Tibial nerve (tissue), 4 donors: Measurements from ENCODE around the gene CMTM5. TPM values are rescaled to one million over a fixed set of nuclear protein-coding genes. Genes with fewer than 3 reads are reported as not detected.
"Not testable (repeated sequence)": the region's sequence is repeated elsewhere in the genome, so short reads cannot be mapped to it uniquely, and the experiment has no call there.

Source experiments
- DNase-seq, 2 donors: peaks; one replicate each; pipeline ENCODE4 v3.0.0-alpha.2; 2019; ENCODE audit warnings: low spot score in 2 of 2
- H3K27ac ChIP-seq, 4 donors: fragments of 200-600 bp; sonication (generic) in 3 of 4; one replicate each; pipeline ENCODE4 v1.5.1; 2017 to 2019; ENCODE audit warnings: mild to moderate bottlenecking in 1 of 4
- H3K27me3 ChIP-seq, 2 donors: fragments of 200-600 bp; sonication (generic) in 1 of 2; one replicate each; pipeline versions ENCODE4 v1.5.1 to v1.6.0; 2017 to 2019
- H3K36me3 ChIP-seq, 3 donors: fragments of 200-600 bp; sonication (generic); one replicate each; pipeline ENCODE4 v1.5.1; 2018 to 2019
- H3K4me1 ChIP-seq, 4 donors: fragments of 200-600 bp; sonication (generic) in 3 of 4; one replicate each; pipeline ENCODE4 v1.5.1; 2017 to 2019
- H3K4me3 ChIP-seq, 4 donors: fragments of 200-600 bp; sonication (generic) in 3 of 4; one replicate each; pipeline ENCODE4 v1.5.1; 2017 to 2019; ENCODE audit warnings: mild to moderate bottlenecking in 1 of 4, moderate library complexity in 1 of 4
- H3K9me3 ChIP-seq, 4 donors: fragments of 200-600 bp; sonication (generic) in 3 of 4; one replicate each; pipeline ENCODE4 v1.5.1; 2017 to 2019
- EP300 ChIP-seq, 2 donors: sonication (generic); formaldehyde crosslinking; IDR thresholded peaks; one replicate each; pipeline ENCODE4 v1.6.1; 2017; ENCODE audit warnings: antibody characterized with exemption in 2 of 2, mild to moderate bottlenecking in 1 of 2
- POLR2A ChIP-seq, 2 donors: fragments of 450-650 bp; IDR thresholded peaks; one replicate each; pipeline ENCODE4 v1.6.1; 2017; ENCODE audit warnings: antibody characterized with exemption in 2 of 2, mild to moderate bottlenecking in 2 of 2, moderate library complexity in 2 of 2
- WGBS, 2 donors: methylation state at CpG; one replicate each; pipeline ENCODE4 v1.1.5; 2018; 5-methylcytosine and 5-hydroxymethylcytosine counted together
- total RNA-seq, 4 donors: library from RNA; depleted of rRNA; stranded (reverse); fragments of >200 nt; gene quantifications; one replicate each; pipeline ENCODE4 v1.1.0, GENCODE V29; 2016
- TF ChIP-seq, protein P1 (sequence below), 5 experiments: fragments of 200-600 bp in 3 of 5; fragments of 450-650 bp in 2 of 5; sonication (generic) in 3 of 5; IDR thresholded peaks; one replicate each; pipeline ENCODE4 v1.5.1; 2016 to 2019; ENCODE audit warnings: antibody characterized with exemption in 5 of 5, mild to moderate bottlenecking in 3 of 5, moderate library complexity in 2 of 5

CMTM5 gene
- total RNA-seq, 4 donors from 2014 or later: 10.8 to 31.5 (median 18.3) TPM

DNA sequence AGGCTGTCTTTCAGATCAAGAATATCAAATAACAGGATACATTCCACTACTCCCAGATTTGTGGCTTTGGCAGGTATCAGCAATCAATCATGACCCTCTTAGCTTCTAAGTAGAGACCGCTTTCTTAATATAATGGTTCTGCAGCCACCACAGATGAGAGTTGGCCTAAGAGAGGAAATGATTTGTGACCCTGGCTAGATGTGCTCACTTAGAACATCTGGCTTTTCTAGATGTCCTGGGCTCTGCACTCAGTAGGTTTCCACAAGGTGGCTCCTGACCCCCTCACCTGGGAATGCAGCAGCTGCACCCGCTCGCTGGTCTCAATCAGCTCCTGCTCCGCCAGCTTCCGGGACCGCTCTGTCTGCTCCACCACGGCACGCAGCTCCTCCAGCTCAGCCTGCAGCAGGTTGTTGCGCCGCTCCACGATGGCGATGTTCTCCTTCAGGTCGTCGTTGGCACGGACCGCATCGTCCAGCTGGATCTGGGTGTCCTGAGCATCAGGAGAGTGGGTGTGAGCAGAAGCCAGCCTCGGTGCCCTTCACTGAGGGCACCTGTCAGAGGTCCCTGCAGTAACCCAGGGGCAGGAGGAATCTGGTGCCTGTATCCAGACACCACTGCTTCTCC, 8.9 kb downstream of the CMTM5 start:
- 80% methylated on average over 18 of the region's 18 CpGs for WGBS, 2 donors
- Histone ChIP-seq H3K36me3 (no peaks in the 10 kb centered on the region), H3K9me3 (no peaks in the 10 kb centered on the region), H3K27me3 (no peaks in the 10 kb centered on the region), H3K4me1 (peaks cover 0 to 2% (median 0%) of the 10 kb centered on the region in 4 donors), H3K27ac (no peak overlapping the region), H3K4me3 (no peak overlapping the region)
- TF ChIP-seq, protein P1, sequence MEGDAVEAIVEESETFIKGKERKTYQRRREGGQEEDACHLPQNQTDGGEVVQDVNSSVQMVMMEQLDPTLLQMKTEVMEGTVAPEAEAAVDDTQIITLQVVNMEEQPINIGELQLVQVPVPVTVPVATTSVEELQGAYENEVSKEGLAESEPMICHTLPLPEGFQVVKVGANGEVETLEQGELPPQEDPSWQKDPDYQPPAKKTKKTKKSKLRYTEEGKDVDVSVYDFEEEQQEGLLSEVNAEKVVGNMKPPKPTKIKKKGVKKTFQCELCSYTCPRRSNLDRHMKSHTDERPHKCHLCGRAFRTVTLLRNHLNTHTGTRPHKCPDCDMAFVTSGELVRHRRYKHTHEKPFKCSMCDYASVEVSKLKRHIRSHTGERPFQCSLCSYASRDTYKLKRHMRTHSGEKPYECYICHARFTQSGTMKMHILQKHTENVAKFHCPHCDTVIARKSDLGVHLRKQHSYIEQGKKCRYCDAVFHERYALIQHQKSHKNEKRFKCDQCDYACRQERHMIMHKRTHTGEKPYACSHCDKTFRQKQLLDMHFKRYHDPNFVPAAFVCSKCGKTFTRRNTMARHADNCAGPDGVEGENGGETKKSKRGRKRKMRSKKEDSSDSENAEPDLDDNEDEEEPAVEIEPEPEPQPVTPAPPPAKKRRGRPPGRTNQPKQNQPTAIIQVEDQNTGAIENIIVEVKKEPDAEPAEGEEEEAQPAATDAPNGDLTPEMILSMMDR (IDR thresholded peaks at IDR 0.05): no peak
- TF ChIP-seq POLR2A (IDR thresholded peaks at IDR 0.05) (no peak), EP300 (IDR thresholded peaks at IDR 0.05) (no peak)
- no peak for DNase-seq

DNA sequence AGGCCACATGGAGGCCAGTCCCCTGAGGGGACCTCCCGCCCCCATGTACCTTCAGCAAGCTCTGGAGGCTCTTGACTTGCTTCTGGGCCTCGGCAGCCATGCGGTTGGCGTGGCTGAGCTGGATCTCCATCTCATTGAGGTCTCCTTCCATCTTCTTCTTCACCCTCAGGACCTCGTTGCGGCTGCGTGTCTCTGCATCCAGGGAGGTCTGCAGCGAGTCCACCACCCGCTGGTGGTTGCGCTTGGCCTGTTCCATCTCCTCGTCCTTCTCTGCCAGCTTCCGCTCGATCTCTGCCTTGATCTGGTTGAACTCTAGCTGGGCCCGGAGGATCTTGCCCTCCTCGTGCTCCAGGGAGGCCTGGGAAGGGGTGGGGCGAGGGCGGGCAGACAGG, 9.4 kb downstream of the CMTM5 start:
- DNase-seq, H3K9me3 ChIP-seq, H3K4me1 ChIP-seq, H3K4me3 ChIP-seq, H3K27me3 ChIP-seq, H3K36me3 ChIP-seq, H3K27ac ChIP-seq: not testable (repeated sequence)
- WGBS, 2 donors: 87 to 89% methylated on average over 17 of the region's 17 CpGs

DNA sequence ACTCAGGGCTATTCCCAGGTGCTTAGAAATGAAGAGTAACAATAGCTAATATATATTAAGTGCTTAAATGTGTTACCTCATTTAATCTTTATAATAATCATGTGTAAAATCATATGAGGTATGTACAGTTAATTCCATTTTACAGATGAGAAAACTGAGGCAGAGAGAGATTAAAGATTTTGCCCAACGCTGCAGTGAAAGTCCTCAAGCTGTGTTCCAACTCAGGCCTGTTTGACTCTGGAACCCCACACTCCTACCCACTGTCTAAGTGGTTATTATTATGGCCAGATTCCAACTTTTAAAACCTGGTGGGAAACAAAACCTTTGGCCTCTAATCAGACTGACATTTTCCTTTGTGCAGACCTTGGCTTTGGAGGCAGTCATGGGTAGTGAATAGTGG, 10.2 kb downstream of the CMTM5 start:
- Histone ChIP-seq H3K9me3 (no peaks in the 10 kb centered on the region), H3K36me3 (no peaks in the 10 kb centered on the region), H3K4me1 (no peaks in the 10 kb centered on the region), H3K27me3 (no peaks in the 10 kb centered on the region), H3K27ac (no peak overlapping the region), H3K4me3 (no peak overlapping the region)
- 97 to 100% methylated on average over 1 of the region's 1 CpG for WGBS, 2 donors
- no peak for DNase-seq
- TF ChIP-seq, protein P1 (IDR thresholded peaks at IDR 0.05): no peak
- TF ChIP-seq POLR2A (IDR thresholded peaks at IDR 0.05): no peak
- no peak for TF ChIP-seq EP300 (IDR thresholded peaks at IDR 0.05)

DNA sequence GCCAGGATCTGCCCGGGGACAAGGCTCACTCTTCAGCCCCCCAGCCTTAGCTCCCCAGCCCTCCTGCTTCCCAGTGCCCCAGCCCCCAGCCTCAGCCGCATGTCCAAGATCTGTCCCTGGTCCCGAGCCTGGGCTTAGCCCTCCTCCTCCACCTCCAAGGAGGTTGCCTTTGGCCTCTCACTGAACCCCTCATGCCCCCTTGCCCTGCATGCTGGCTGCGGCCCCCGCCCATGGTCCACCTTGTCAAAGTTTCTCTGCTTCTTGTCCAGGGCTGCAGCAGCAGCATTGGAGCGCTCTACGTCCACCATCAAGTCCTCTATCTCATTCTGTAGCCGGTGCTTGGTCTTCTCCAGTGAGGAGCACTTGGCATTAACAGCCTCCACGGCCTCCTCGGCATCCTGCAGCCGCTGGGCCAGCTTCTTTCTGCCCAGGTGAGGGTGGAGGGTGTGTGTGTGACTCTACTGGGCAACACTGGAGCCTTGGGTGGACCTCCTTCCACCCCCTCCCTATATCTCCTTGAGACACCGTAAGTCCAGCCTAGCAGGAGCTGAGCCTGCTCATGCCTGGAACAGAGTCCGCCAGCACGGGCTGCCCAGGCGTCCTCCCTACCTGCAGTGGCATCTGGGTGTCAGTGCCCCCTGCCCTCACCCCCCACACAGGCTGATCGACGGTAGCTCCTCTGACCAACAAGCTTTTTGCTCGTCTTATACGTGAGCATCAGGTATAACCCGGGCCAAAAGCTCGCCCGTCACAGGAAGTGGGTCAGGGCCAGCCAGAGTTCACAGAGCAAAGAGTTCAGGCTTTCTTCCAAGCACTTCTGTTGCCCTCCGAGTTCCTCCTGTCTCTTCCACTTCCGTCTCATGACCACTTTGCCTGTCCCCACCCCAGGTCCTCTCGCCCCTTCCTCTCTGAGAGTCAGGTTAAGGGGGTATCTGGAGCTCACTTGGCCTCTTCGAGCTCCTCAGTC, 11.4 kb downstream of the CMTM5 start:
- Histone ChIP-seq H3K36me3 (no peaks in the 10 kb centered on the region), H3K4me1 (no peaks in the 10 kb centered on the region), H3K4me3 (no peak overlapping the region), H3K27ac (no peak overlapping the region), H3K9me3 (no peaks in the 10 kb centered on the region), H3K27me3 (no peaks in the 10 kb centered on the region)
- TF ChIP-seq EP300 (IDR thresholded peaks at IDR 0.05) (no peak), POLR2A (IDR thresholded peaks at IDR 0.05) (no peak)
- TF ChIP-seq, protein P1 (IDR thresholded peaks at IDR 0.05): no peak
- DNase-seq: no peak
- 82 to 83% methylated on average over 26 of the region's 26 CpGs for WGBS, 2 donors

DNA sequence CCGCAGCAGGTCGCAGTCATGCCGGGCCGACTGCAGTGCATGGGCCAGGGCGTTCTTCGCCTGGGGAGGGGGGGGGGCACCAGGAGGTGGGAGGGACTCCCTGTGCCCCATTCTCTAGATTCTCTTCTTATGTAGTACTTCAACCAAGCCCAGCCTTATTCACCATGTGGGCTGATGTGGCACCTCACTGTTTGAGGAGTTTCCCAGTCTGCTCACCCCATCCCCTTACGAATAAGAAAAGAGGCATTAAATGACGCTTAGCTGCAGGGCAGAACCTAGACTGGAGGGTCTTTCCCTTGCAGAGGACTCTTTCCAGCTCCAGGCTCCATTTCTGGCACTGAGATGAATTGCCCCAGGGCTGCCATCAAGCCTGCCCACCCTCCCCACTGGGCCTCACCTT, 12.2 kb downstream of the CMTM5 start:
- WGBS, 2 donors: 81 to 89% methylated on average over 8 of the region's 8 CpGs
- H3K9me3 ChIP-seq: no peaks in the 10 kb centered on the region
- no peak overlapping the region for H3K27ac ChIP-seq
- no peaks in the 10 kb centered on the region for H3K36me3 ChIP-seq
- TF ChIP-seq, protein P1 (IDR thresholded peaks at IDR 0.05): no peak
- TF ChIP-seq POLR2A (IDR thresholded peaks at IDR 0.05) (no peak), EP300 (IDR thresholded peaks at IDR 0.05) (no peak)
- H3K4me1 ChIP-seq: no peaks in the 10 kb centered on the region
- DNase-seq: no peak
- H3K4me3 ChIP-seq: no peak overlapping the region
- H3K27me3 ChIP-seq: no peaks in the 10 kb centered on the region
